ENCODE measurements around the gene CNTNAP3. TPM values are rescaled to one million over a fixed set of nuclear protein-coding genes. Genes with fewer than 3 reads are reported as not detected.
"Not testable (repeated sequence)": the region's sequence is repeated elsewhere in the genome, so short reads cannot be mapped to it uniquely, and the experiment has no call there.

Gene CNTNAP3
- total RNA-seq (2014; rRNA removed; shearing (Covaris generic)): 2.7 and 3.9 TPM in 2 replicates
- 5.2 and 10.2 TPM in 2 replicates for polyA plus RNA-seq (2014; cell fraction: nucleus; rRNA removed)

DNA sequence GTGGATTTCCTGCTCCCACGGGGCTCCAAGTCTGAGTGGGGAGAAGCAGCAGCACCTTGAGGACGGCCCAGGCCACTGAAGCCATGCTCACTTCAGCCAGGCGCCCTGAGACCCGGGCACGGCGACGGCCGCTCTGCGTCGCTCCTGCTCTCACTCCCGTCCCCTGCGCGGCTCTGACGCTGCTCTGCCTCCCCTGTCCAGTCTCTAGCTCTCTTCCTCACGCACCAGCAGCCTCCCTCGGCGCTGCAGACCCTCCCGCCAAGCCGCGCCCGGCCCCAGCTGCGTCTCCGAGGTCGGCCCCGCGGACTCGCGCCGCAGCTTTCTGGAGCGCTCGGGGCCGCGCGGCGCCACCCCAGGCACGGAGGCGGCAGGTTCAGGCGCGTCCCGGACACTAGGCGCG is at the start of gene CNTNAP3:
Gene CNTNAP3 (minus strand): TSS at position 188 of the 400 bp plus-strand sequence. CDS start 103 bp downstream, at position 85.
- not testable (repeated sequence) for DNase-seq (ENCODE audit: extremely low read depth, low read depth)

- not testable (repeated sequence) for DNase-seq (ENCODE audit: extremely low read depth, low read depth)
Measured at GRCh38 chr9:39279995-39280394, 8.0 kb downstream of the CNTNAP3 start.

DNA sequence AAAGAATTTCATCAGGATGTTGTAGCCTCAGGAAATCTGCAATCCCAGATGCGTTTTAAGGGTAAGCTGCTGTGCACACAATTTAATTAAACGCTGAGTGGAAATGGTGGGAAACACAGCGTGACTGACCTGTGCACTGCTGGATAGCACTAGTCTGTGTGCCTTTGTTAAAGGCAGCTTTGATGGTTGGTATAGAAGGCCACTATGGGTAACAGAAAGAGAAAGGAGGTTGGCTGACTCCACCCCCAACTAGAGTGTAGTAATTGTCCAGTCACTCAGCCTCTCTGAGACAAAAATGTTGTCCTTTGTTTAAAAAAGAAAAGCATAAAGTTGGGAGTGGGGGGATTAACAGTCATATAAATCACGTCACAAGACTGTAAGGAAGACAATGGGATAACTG is 45.5 kb downstream of the CNTNAP3 start:
- not testable (repeated sequence) for DNase-seq (ENCODE audit: extremely low read depth, low read depth)

DNA sequence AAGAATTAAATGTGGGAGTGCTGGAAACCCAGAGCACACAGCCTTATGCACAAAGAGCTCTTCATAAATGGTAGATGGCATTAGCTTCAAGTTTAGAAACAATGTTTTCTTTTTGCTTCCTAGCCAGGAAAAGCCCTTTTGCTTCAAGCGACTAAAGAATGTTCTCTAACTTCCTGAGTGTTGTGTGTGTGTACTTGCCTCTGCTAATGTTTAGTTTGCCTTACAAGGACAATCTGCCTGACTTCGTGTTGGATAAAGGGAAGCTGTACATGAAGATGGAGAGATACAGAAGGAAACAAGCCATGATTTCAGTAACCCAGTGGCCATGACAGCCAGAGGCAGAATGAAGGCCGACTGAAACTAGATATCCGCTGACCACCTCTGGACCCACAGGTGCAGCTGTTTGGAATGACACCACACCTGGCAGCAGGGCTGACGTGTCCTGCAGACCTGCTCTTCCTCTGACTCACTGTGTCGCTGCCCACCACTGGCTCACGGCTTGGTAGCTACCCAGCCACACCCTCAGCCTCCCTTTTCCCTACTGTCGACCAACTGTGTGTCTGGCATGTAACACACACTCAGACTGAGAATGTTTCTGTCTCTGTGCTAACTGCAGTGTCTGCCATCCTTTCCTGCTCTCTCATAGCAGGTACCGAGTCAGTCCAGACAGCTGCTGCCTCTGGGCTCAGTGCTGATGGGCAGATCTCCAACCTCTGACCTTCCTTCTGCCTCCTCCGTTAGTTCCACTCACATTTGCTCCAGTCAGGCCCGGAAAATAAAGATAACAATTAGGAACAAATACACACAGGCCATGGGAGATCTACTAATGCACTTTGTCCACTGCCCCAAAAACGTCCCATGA is 55.6 kb downstream of the CNTNAP3 start:
- DNase-seq (ENCODE audit: extremely low read depth, low read depth): not testable (repeated sequence)

DNA sequence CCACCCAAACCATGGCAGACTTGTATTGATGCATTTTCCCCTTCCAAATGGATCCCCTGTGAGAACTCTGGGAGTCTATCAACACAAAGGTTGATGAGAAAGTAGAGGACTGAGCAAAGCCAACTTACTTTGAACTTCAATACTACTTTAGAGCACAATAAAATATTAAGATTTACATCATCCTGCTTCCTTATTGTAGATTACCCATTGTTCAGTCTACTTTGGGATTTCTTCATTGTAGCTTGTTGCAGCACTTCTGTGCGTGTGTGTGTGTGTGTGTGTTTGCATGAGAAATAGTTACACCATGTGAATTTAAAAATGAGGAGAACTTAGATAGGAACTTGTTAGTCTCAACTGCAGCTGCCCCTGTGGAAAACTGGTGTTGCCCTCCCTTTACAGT is 72.0 kb downstream of the CNTNAP3 start:
- not testable (repeated sequence) for DNase-seq (ENCODE audit: extremely low read depth, low read depth)

- DNase-seq (ENCODE audit: extremely low read depth, low read depth): not testable (repeated sequence)
Measured at GRCh38 chr9:39209773-39210172, 78.2 kb downstream of the CNTNAP3 start.

DNA sequence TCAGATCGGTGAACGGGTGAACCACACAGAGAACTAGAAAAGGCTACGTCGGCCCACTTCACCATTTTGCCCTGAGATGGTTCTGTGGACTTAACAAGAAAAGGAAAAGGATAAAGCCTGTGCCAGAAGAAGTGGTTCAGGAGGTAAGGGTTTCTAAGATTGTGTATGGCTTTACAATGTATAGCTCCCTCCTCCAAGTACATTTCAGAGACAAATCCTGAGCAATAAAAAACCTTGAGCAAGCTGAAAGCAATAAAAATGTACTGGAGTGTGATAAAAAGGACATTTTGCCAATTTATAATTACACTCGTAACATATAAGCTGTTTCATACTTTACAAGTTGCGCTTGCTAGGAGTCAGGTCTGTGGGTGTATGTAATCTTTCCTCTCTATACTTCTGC is 81.3 kb downstream of the CNTNAP3 start:
- DNase-seq (ENCODE audit: extremely low read depth, low read depth): not testable (repeated sequence)

DNA sequence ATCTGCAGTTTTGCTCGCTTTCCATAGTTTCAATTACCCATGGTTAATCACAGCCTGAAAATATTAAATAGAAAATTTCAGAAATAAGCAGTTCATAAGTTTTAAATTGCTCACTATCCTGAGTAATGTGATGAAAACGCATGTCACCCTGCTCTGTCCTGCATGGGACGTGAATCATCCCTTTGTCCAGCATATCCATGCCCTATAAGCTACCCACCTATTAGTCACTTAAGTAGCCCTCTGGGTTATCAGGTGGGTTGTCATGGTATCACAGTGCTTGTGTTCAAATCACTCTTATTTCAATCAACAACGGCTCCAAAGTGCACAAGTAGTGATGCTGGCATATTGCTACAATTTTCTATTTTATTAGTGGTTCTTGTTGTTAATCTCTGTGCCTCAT is 82.1 kb downstream of the CNTNAP3 start:
- DNase-seq (ENCODE audit: extremely low read depth, low read depth): not testable (repeated sequence)

GRCh38 chr9:39200412-39200811 is 87.6 kb downstream of the CNTNAP3 start:
- not testable (repeated sequence) for DNase-seq (ENCODE audit: extremely low read depth, low read depth)

DNA sequence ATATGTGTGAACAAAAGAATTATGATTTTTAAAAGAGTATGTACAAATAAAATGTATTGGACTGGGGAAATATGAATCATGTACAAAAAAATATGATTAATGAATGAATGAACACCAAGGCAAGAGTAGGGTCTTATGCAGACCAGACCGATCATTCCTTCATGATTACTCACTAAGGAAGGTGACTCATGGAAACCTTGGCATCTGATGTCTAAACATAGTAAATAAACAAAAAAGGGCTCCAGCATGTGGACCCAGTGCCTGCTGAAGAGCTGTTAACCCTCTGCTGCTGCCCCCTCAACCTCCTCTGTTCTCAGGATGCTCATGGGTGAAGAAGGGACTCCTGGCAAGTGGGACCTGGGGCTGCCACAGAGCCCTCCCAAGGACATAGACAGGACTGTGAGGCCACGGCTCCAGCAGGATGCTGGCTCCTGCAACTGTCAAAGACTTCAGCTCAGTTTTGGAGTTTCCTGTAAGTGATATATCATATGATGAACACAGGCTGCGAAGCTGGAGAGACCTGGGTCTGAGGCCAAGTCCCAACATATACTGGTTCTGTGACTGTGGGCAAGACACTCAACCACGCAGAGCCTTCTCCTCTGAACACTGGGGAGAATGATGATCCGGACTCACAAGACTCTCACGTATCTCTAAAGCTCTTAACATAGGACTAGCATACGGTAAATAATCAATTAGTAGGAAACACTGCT is 89.8 kb downstream of the CNTNAP3 start:
- DNase-seq (ENCODE audit: extremely low read depth, low read depth): not testable (repeated sequence)

DNA sequence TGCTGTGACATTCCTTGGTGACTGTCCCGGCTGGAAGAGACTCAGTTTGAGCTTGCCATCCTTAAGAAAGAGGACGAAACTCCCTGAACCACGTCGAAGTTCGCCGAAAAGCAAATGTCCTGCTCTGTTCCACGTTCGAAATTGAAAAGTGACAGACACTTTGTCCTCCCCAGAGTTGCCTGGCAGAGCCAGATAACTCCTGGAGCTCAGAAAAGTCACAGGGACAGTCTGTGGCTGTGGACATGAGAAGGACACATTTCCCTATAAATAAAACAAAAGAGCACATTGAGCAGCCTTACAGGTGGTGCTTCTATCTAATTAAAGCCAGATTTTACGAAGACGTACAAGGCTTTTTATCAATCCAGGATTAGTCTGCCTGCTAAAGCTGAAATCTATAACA is 116.6 kb downstream of the CNTNAP3 start:
- DNase-seq (ENCODE audit: extremely low read depth, low read depth): not testable (repeated sequence)

- not testable (repeated sequence) for DNase-seq (ENCODE audit: extremely low read depth, low read depth)
Measured at GRCh38 chr9:39157714-39158113, 130.3 kb downstream of the CNTNAP3 start.

DNA sequence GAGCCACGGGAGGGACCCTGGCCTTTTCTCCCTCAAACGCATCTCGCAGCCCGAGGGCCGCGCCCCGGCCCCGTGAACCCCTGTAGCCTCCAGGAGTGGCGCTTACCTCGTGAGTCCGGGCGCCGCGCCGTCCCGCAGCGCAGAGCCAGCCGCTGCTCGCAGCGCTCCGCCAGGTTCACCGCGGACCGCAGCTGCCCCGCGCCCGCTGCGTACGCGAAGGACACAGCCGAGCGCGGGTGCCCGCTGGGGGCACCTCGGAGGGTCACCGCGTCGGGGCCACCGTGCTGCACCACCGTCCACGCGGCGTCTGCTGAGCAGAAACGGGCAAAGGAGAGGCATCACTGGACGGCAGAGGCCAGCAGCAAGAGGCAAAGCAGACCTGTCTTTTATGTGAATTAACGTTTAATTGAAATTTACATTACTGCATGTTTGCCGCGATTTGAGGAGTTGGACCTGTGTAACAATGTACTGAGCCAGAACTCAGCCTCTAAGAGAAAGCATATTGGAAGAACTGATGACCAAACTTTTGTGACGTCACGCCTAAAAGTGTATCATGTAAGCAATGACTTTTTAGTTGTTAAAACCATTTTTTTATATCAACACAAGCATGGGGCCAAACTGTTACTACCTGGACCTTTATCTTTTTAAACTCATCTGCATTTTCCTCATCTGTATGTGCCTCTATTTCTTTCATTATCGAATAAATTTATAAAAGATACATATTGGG is 155.0 kb downstream of the CNTNAP3 start:
- not testable (repeated sequence) for DNase-seq (ENCODE audit: extremely low read depth, low read depth)

GRCh38 chr9:39121401-39121800 is 166.6 kb downstream of the CNTNAP3 start:
- DNase-seq (ENCODE audit: extremely low read depth, low read depth): not testable (repeated sequence)

DNA sequence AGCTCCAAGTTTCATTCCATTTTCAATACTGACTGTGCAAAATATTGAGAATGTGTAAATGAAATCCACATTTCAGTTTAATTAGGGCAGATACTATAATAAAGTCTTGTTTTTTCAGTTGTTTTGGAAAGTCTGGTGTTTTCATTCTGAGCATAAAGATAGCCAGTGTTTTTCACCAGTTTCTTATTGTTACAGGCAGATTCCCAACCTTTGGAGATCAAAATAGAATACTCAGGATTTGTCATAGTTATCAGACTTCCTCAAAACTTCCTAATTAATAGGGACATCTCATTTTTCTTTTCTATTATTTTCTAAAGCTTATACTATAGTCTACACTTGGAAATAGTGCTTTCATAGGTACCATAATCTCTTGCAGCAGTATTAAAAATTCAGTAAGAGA is 176.2 kb downstream of the CNTNAP3 start:
- DNase-seq (ENCODE audit: extremely low read depth, low read depth): not testable (repeated sequence)

DNA sequence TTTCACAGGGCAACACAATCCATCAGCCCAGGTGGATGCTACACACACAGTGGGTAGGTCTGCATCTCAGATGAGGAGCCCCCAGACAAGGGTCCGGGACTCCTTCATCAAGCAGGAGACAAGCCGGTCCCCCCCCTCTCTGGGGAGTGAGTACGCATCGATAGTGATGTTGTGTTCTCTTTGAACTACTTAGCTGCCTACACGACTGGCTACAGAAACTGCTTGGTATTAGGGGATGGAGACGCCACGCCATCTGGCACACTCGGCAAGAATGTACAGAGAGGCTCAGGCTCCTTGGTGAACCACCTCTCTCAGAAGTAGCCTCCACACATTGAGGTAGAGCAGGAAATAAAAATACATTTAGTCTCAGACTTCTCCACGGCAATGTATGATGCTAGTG is 179.8 kb downstream of the CNTNAP3 start:
- no peak for DNase-seq (ENCODE audit: extremely low read depth, low read depth)

DNA sequence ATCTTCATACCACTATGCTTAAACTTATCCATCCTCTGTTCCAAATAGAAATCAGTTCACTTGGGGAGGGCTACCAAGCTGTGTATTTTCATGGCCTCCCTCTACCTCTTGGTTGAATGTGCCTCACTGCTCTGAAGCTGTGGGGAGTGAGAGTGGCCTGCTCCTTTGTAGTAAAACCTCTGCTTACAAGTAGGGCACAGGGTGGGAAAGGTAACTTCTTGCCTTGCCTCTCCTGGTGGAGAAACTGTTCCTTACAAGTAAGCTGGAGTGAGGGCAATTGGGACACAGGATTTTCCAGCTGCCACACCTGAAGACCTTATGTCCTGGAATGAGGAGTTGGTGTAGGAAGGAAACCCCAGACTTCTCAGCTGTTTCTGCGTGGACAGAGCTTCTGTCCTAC is 190.8 kb downstream of the CNTNAP3 start:
- DNase-seq (ENCODE audit: extremely low read depth, low read depth): not testable (repeated sequence)

GRCh38 chr9:39085311-39085710 is 202.7 kb downstream of the CNTNAP3 start:
- DNase-seq (ENCODE audit: extremely low read depth, low read depth): not testable (repeated sequence)

DNA sequence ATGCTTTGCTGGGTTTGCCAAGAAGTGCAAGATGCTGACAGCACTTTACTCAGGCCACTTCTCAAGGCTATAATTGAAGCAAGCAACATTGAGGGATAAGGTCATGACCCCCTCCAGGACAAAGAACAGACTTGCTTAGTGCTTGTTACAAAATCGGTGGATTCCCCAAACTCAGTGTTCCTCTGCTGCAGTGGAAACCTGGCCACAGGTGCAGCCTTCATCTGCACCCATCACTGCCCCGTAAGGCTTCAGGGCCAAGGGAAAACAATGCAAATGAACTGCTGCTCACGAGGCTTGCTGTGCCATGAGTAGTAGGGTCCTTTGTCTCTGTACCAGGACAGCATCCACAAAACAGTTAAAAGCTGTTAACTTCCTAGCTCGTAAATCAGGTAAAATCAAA is 205.4 kb downstream of the CNTNAP3 start:
- DNase-seq (ENCODE audit: extremely low read depth, low read depth): not testable (repeated sequence)

DNA sequence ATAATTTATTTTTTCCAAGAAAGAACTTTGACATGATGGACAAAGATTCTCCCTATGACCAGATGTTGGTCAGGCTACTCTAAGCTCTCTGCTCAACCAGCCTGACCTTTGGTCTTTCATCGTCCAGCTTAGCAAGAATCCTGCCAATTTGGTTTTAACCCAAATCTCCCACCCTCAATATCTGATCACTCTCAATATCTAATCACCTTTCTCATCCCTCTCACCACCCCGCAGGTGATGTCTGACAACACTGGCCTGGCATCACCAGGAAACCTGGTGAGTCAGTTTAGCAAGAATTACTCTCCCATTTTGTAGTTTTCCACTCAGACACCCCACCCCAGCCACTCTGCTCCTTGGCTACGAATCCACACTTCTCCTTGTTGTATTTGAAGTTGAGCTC is 207.9 kb downstream of the CNTNAP3 start:
- not testable (repeated sequence) for DNase-seq (ENCODE audit: extremely low read depth, low read depth)

Measured in NCI-H460 (cell line).